HG03095 (cell line): ENCODE measurements around the gene SLC25A44.

Source experiments
- ATAC-seq: cut with Tn5 transposase; IDR thresholded peaks from one replicate; pipeline ENCODE4 v1.9.1; 2021; ENCODE audit warnings: moderate library complexity; ENCODE audit not compliant: unreplicated experiment

Gene SLC25A44, protein sequence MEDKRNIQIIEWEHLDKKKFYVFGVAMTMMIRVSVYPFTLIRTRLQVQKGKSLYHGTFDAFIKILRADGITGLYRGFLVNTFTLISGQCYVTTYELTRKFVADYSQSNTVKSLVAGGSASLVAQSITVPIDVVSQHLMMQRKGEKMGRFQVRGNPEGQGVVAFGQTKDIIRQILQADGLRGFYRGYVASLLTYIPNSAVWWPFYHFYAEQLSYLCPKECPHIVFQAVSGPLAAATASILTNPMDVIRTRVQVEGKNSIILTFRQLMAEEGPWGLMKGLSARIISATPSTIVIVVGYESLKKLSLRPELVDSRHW

GRCh38 chr1:156193488-156194299 is at the start of gene SLC25A44:
TSS of gene SLC25A44 (plus strand) at chr1:156194104. CDS start at chr1:156199848, 5,744 bp downstream.
- peak; percentile 86 for ATAC-seq

- no peak for ATAC-seq
These were observed 49.2 kb upstream of the SLC25A44 start for GRCh38 chr1:156144742-156145141.

- ATAC-seq, result no peak
These were observed 48.3 kb upstream of the SLC25A44 start for GRCh38 chr1:156145650-156146019.

GRCh38 chr1:156146020-156146768 is 47.7 kb upstream of the SLC25A44 start:
- ATAC-seq, result no peak

DNA sequence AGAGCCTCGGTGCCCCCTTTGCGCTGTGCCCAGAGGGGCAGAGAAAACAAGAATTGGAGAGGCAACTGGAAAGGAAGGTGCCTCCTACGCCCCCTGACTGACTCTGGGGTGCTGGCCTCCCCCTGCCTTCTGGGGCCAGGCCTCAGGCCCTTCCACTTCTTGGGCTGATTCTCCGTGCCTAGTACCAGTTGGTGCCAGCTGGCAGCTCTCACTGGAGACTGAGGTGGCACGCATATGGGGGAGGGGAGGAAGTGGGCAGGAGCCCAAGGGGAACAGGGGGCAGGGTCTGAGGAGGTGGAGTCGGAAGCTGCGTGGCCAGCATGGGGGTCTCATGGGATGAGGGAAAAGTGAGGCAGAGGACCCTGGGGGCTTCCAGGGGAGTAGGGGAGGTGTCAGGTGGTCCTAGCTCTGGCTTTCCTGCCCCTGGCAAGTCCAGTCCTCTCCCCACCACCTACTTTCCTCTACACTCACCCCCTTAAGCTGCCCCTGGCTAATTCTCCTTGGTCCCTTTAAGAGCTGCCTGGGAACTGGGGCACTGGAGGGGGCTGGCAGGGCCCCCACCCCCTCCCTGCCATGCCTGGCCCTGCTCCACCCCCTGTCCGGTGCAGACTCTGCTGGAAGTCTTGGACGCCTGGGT is 47.0 kb upstream of the SLC25A44 start:
- no peak for ATAC-seq

- no peak for ATAC-seq
These were observed 45.7 kb upstream of the SLC25A44 start for GRCh38 chr1:156148216-156148615.

DNA sequence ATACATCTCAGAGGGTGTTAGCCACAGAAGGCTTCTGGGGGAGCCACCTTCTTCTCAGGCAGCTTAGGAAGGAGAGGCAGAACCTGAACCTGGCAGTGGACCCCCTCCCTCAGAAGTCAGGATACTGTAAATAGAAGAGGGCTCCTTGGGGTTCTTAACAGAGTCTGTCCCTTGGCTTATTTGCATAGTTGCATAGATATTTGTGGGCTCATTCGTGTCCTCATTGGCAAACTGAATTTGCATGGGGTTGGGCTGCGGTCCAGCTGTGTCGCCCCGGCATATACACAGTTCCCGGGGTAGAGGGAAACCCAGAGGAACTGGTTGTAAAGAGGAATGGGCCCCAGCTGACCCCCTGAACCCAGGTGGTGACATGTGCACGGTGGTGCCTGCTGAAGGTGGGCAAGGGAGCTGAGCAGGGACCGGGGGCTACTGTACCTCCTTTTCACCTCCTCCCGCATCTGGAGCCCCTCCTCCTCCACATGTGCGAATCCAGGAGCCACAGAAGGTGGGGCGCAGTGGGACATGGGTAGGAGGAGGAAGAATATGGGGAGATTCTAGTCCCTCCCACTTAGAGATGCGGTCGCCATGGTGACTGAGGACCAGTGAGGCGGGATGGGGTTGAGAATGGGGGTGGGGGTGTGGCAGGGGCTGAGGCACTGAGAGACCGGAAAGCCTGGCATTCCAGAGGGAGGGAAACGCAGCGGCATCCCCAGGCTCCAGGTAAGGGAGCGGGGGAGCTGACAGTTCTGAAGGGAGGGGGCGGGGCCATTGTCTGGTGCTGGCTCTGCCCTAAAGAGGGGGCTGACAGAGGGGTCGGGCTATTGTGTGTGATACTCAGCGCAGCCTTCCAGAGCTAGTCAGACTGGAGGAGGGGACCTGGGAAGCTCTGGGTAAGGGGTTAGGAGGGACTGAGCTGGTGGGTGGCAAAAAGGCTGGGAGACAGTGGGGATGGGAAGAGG is 44.3 kb upstream of the SLC25A44 start:
- ATAC-seq, result peak; percentile 48

DNA sequence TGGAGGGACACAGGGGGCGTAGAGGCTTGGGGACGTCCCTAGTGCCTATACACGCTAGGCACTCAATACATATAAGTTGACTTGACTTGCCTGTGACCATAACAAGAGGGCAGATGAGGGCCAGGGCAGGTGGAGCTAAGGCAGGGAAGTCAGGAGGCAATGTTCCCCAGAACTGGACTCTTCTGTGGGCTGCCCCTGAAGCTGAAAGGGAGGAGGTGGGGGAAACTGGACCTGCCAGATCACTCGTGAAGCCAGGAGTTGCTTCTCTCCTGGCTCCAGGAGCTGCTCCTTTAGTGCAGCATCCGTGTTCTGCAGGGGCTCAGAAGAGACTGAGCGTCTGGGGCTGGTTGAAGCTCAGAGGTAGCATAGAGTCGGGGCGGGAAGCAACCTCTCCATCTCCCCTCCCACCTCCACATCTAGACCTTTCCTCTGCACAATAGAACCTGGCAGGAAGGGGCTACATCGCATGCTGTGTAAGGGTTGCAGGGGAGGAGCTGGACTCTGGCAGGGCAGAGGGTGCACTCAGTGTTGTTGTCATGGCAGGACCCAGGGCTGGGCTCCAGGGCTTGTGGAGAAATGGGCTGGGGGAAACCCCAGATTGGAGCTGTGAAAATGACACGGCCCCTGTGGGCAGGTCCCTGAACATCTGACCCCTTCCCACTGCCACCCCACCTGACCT is 43.4 kb upstream of the SLC25A44 start:
- no peak for ATAC-seq

DNA sequence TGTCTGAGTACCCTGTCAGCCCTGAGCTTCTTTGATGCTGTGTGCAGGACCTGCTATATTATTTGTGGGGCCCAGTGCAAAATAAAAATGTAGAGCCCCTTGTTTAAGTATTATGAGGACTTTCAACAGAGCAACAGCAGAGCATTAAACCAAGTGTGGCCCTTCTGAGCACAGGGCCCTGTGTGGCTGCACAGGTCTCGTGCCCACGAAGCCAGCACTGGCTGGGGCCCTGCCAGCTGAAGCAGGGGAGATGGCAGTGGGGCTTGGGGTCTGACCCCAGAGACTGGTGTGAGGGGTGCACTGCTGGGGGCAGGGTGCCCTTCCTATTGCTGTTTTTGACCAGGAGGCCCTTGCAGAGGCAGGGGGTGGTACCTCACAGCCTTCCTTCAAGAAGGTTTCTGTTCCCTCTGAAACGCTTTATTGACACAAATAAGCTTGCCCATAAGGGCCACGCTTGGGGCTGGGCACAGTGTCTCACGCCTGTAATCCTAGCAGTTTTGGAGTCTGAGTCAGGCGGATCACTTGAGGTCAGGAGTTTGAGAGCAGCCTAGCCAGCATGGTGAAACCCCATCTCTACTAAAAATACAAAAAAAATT is 42.7 kb upstream of the SLC25A44 start:
- ATAC-seq, result no peak

GRCh38 chr1:156152628-156153027 is 41.3 kb upstream of the SLC25A44 start:
- ATAC-seq, result no peak

- no peak for ATAC-seq
These were observed 40.5 kb upstream of the SLC25A44 start, which contains the start of gene SEMA4A for GRCh38 chr1:156153362-156153761. TSS of gene SEMA4A (plus strand) at chr1:156153585. CDS start at chr1:156154579, 994 bp downstream.

DNA sequence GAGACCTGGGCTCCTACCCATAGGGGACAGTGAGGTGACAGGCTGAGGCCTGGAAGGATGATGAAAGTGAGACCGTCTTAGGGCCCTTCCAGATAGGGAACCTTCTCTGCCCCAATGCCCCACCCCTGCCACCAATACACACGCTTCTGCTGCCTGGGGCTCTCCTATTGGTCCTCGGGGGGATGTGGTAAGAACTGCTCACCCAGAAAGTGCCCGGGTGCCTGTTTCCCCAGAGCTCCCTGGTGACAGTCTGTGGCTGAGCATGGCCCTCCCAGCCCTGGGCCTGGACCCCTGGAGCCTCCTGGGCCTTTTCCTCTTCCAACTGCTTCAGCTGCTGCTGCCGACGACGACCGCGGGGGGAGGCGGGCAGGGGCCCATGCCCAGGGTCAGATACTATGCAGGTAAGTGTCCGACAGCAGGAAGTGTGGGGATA is 39.6 kb upstream of the SLC25A44 start:
- ATAC-seq, result peak; percentile 28

DNA sequence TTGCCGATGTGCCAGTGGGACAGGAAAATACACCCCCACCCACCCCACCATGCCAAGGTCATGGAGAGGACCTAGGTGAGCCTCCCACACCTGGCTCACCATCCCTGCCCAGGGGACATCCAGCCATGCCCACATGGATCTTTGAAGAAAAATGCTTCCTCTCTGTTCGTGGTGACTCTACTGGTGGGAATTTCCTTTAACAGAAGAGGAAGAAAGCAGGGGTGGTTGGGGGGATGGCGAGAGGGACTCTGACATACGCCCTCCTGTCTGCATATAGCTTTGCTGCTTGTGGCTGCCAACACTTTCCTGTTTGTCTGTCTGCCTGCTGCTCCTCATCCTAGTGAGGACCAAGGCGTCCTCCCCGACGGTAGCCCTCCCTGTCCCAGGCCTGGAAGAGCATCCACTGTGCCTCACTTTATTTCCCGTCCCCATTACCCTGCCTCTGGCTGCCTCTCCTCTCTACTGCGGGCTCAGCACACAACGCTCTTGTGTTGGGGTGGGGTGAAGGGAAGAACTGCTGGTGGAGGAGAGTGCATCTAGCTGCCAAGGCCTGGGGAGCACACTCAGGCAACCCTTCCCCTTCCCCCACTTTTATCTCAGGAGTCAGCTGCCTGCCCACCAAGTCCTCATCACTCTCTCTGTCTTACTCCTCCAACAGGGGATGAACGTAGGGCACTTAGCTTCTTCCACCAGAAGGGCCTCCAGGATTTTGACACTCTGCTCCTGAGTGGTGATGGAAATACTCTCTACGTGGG is 38.0 kb upstream of the SLC25A44 start:
- ATAC-seq, result no peak

GRCh38 chr1:156157506-156157905 is 36.4 kb upstream of the SLC25A44 start:
- no peak for ATAC-seq

- ATAC-seq, result no peak
These were observed 35.9 kb upstream of the SLC25A44 start for GRCh38 chr1:156157966-156158365.

DNA sequence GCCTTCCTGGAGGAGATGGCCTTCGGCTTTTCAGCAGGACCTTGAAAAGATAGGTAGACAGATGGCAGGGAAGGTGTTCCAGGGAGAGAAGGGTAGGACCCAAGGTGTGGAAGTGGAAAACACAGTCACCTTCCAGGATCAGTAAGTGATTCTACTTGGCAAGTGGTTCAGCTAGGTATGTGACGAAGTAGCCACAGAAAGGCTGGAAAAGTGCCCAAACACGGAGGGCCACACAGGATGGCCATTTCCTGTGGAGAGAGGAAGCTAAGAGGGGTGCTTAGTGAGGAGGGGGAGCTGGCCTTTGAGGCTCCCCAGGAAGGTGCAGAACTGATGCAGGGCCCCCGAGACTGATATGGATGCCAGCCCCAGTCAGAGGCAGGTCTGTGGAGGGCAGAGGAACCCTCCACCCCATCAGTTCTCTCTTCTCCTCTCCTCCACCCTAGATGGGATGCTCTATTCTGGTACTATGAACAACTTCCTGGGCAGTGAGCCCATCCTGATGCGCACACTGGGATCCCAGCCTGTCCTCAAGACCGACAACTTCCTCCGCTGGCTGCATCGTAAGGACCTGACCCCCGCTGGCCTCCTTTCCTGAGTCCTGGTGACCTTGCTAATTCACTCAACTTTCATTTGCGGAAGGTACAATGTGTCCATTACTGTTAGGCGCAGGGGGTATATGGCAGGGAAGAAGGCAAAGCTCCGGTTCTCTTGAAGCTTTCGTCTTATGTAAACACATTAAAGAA is 33.7 kb upstream of the SLC25A44 start:
- ATAC-seq, result no peak

DNA sequence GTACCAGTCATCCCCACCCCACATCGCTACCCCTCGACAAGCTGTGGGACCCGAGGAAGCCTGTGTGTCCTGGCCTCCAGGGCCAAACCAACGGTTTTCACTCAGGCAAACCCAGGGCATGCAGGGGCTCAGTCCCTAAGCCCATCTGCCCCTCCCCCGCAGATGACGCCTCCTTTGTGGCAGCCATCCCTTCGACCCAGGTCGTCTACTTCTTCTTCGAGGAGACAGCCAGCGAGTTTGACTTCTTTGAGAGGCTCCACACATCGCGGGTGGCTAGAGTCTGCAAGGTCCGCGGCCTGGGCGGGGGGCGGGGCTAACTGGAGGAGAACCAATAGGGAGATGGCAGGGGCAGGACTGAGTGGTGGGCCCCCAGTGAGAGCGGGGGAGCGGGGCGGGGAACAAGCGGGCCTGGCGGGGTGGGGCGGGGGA is 33.1 kb upstream of the SLC25A44 start:
- no peak for ATAC-seq
